Activated T-cell treated with anti-CD3 and anti-CD28 coated beads for 4 hours (primary cell): ENCODE measurements around the gene ZRANB1.

Experiments used
- DNase-seq: peaks from one replicate; pipeline ENCODE4 v3.0.0-alpha.2; 2020

Gene ZRANB1

DNA sequence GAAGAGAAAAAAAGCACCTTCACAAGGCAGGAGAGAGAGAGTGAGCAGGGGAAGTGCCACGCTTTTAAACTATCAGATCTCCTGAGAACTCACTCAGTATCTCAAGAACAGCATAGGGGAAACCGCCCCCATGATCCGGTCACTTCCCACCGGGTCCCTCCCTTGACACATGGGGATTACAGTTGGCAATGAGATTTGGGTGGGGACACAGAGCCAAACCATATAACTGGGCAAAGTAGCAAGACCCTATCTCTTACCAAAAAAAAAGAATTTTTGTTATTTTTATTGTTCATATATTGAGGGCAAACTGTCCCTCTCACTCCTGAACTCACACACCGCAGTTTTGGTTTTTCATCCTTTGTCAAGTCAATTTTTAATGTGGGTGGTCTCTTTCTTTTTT lies 18.2 kb upstream of the ZRANB1 start:
- no peak for DNase-seq

DNA sequence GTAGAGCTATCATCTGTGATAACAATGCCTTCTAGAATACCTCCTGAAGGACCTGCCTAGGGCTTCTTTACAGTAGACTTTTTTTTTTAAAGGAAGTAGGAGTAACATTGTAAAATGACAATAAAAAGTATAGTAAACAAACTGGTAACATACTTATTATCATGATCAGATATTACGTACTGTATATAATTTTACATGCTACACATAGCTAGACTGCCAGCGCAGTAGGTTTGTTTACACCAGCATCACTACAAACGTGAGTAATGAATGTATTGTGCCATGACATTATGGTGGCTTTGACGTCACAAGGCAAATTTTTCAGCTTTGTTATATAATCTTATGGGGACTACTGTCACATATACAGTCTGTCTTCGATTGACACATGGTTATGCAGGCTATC lies 15.4 kb upstream of the ZRANB1 start:
- no peak for DNase-seq

DNA sequence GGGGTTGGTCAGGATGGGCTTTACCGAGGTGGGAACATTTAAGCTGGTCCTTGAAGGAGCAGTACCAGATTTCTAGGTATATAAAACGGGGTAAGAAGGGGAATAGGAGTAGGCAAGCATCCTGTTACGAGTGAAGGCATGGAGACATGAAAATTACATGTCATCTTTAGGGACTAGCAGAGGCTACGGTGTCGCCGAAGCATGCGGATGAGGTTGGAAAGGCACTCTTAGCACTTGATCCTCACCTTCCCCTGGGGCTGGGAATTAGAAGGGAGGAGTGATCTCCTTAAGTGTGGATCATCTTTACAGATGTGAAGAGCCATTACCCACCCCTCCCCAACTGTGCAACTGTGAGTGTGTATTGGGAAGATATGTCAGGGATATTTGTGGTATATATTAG lies 13.8 kb upstream of the ZRANB1 start:
- no peak for DNase-seq

DNA sequence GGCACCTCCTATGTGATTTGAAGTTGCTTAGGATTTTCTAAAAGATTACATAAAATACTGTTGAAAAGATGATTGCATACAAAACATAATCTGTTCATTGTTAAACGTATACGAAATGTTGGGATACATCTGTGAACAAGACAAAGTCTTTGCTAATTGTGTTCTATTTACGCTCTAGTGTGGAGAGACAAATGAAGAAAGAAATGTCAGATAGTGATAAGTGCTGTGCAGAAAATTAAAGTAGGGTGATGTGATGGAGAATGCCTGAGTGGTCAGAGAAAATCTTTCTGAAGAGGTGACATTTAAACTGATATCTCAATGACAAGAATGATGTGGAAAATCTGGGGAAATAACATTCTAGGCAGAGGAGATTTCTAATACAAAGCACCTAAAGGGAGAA lies 13.4 kb upstream of the ZRANB1 start:
- DNase-seq, result no peak

DNA sequence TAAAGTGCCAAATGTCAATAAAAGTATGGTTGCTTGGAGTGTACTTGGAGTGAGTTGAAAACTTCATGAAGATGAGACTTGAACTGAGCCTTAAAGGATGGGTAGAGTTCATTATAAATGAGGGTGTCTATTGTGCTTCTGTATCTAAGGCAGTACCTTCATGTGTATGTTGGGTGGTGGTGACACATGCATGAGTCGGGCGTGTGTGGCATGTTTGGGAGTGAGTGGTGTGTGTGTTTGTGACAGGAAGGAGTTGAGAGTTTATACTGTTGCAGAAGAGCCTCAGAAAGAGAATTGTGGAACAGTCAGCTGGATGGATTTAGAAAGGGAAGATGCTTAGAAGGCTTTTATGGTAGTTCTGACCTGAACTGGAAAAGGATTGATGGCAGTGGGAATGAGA lies 6.0 kb upstream of the ZRANB1 start:
- DNase-seq, result no peak

DNA sequence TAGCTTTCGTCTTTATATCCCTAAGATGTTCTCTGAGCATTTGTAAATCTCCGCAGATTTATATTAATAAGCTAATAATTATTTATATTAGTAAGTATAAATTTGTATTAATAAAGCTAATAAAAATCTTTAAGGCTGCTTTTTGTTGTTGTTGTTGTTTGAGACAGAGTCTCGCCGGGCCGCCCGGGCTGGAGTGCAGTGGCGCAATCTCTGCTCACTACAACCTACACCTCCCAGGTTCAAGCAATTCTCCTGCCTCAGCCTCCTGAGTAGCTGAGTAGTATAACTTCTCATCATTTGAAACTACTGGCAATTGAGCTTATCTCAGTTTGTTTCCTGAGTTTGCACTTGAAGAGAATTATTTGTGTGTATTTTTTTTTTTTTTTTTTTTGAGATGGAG lies 5.1 kb upstream of the ZRANB1 start:
- DNase-seq, result no peak

DNA sequence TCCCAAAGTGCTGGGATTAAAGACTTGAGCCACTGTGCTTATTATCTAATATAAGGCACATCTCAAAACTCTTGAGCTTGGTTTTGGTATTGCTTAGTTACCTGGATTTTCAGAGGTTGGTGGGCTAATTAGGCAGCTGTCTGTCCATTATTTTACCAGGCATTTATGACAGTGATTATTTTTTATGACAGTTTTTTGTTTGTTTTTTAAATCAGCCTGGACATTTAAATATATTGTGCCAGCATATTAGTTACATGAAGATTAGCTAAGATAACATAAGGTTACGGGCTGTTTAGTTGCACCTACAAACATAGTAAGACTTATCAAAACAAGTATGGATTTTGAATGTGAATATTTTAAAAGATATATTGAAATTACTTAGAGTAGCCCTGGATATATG lies 2.6 kb upstream of the ZRANB1 start:
- DNase-seq, result no peak

DNA sequence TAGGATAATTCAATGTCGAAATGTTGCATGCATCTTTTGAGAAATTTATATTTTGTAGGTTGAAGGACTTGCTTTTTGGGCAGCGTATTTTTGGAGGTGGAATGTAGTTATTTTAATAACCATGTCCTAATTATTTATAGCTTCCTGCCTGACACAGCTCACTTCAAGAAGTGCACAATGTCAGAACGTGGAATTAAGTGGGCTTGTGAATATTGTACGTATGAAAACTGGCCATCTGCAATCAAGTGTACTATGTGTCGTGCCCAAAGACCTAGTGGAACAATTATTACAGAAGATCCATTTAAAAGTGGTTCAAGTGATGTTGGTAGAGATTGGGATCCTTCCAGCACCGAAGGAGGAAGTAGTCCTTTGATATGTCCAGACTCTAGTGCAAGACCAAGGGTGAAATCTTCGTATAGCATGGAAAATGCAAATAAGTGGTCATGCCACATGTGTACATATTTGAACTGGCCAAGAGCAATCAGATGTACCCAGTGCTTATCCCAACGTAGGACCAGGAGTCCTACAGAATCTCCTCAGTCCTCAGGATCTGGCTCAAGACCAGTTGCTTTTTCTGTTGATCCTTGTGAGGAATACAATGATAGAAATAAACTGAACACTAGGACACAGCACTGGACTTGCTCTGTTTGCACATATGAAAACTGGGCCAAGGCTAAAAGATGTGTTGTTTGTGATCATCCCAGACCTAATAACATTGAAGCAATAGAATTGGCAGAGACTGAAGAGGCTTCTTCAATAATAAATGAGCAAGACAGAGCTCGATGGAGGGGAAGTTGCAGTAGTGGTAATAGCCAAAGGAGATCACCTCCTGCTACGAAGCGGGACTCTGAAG lies 620 bp downstream of the ZRANB1 start:
- no peak for DNase-seq

DNA sequence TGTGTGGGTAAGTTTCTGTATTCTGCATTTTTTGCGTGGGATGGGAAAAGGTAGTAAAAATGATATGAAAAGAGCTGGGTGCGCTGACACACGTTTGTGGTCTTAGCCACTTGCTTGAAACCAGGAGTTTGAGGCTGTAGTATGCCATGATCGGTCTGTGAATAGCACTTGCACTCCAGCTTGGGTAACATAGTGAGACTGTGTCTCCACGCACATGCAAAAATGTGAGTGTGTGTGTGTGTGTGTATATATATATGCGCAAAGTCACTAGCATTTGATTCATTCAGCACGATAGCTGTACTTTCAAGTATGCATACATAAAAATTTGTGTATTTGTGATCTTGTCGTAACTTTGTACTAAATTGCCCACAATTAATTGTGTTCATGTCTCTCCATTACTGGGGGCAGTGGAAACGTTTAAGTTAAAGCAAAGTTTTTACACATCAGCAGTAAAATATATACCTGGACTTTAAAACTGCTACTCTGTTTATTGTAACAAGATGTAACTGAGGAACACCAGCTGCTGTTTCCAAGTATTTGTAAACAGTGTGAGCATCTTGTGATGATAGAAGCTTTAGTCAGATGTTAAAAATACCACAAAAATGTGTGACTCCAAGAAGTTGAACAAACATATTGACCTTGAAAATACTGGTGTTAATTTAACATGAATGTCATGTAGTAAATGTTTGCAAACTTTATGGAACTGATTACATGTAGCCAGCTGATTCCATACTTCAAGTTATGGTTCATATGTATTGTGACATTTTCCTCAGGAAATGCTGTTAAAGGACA lies 1.6 kb downstream of the ZRANB1 start:
- no peak for DNase-seq

DNA sequence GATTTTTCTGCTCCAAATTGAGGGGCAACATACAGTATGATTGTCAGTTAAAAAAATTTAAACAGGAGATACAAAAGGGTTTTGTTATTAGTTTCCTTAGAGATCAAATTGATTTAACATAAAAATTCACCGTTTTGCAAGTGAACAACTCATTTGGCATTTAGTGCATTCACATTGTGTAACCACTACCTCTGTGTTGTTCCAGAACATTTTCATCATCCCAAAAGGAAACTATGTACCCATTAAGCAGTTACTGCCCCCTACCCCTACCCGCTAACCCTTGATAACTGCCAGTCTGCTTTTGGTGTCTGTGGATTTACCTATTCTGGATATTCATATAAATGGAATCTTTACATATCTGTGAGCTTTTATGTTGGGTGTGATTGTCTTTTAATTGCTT lies 3.1 kb downstream of the ZRANB1 start:
- DNase-seq, result no peak

DNA sequence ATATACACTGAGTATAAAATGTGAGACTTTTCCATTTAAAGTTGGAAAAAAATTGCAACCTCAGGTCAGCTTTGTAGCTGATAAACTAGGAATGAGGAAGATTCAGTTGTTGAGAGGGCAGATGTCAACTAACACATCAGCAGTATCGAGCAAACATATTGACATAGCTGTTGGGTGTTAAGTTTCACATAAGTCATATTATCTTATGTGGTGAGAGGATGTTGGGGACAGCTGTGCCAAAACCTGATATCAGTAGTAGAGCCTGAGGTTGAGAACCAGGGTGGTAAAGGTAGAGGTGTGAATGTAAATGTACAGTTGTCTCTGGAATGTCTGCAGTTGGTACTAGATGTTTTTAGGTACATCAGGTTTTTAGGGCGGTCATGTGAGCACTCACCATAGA lies 5.0 kb downstream of the ZRANB1 start:
- DNase-seq, result no peak

DNA sequence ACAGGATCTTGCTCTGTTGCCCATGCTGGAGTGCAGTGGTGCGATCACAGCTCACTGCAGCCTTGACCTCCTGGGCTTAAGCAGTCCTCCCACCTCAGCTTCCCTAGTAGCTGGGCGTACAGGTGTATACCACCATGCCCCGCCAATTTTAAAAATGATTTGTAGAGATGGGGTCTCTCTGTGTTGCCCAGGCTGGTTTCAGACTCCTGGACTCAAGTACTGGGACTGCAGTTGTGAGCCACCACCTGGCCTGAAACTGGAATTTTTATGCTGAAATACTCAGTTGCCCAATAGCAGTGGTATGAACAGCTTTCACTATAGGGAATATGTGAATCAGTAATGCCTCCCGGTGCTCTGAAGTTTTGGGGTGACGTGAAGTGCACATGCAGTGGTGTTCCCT lies 7.6 kb downstream of the ZRANB1 start:
- DNase-seq, result no peak

DNA sequence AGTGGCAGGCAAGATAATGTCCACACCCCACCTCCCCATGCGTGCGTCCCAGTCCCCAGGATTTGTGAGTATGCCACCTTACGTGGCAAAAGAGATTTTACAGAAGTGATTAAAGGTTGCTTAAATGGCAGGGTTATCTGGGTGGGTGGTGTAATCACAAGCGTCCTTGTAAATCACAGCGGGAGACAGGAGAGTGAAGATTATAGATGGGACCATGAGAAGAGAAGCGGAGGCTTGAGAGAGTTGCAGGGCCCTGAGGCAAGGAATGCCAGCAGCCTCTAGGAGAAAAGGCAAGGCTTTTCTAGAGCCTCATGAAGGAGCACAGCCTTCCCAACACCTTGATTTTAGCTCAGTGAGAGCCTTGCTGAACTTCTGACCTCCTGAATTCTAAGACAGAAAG lies 10.2 kb downstream of the ZRANB1 start:
- DNase-seq, result no peak

DNA sequence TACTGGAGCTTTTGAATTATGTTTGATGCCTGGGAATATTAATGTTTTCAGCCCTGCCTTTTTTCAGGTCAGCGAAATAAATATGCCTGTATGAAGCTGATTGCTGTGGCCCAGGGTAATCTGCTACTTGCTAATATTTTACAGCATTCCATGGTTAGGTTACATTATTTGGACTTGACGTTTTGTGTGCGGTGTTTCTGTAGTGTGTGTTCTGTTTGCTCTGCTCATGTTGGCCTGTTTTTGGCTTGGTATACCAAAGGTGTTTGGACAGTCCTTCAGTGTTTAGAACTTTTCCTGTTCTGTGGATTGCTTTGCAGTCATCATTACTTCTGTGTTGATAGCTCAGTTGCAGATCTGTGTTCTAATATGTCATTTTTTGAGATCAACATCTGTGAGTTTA lies 11.5 kb downstream of the ZRANB1 start:
- DNase-seq, result no peak

DNA sequence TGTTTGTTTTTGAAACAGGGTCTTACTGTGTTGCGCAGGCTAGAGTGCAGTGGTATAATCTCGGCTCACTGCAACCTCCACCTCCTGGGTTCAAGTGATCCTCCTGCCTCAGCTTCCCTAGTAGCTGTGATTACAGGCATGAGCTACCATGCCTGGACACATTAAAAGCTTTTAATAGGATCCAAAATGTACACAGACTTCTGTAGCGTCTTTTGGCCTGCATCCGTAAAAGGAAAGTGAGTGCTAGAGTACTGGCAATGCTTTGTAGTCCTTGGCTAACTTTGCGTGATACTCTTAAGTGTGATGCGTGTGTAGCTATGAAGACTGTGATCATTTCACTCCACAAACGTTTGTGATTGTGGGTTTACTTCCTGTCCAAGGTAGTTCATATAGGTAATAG lies 13.3 kb downstream of the ZRANB1 start:
- DNase-seq, result no peak

DNA sequence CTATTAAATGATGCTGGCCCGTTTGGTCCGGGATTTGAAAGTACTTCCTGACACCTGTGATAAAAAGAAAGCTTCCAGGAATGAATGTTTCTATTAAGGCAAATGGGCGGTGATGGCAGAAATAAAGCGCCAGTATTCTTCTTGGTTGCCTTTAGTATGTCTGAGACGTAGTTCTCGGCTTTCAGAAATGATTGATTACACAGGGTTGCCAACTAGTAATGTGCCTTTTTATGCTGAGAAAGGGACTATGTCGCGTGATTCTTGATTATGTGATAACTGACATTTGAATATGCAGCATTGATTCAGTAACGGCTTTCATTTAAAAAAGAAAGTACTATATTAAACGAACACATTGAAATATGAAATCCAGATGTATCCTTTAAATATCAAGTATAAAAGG lies 13.9 kb downstream of the ZRANB1 start:
- no peak for DNase-seq

DNA sequence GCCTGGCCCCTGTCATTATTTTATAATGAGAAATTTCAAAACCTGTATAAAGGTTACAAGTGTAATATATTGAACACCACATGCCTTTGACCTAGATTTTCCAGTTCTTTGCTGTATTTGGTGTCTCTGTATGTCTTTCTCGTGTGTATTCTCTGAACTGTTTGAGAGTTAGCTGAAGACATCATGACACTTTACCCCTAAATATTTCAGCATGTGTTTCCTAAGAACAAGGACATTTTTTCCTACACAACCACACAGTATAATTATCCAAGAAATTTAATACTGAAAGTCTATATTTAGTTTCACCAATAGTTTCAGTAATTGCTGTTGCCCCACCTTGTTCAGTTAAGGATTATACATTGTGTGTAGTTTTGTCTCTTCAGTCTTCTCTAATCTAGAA lies 14.8 kb downstream of the ZRANB1 start:
- DNase-seq, result no peak

DNA sequence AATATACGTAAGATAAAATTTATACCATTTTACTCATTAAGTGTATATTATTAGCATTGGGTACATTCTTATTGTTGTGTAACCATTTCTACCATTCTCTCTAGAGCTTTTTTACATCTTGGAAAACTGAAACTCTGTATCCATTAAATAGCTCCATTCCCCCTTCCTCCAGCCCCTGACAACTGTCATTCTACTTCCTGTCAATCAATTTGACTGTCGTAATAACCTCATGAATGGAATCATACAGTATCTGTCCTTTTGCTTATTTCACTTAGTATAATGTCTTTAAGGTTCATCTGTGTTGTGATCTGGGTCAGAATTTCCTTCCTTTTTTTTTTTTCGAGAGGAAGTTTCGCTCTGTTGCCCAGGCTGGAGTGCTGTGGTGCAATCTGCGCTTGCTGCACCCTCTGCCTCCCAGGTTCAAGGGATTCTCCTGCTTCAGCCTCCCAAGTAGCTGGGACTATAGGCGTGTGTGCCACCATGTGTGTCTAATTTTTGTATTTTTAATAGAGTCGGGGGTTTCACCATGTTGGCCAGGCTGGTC lies 15.6 kb downstream of the ZRANB1 start:
- no peak for DNase-seq

DNA sequence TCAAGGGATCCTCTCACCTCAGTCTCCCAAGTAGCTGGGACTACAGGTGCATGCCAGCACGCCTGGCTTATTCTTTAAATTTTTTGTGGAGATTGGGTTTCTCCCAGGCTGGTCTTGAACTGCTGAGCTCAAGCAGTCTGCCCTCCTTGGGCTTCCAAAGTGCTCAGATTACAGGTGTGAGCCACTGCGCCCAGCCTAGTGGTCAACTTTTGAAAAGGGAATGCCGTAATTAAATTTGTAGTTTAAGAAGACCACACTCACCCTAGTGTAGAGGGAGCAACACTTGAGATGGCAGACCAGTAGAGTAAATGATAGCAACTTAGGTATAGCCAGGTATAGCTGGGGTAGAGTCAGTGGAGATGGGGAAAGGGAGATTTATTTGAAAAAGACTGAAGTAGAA lies 17.6 kb downstream of the ZRANB1 start:
- DNase-seq, result no peak

DNA sequence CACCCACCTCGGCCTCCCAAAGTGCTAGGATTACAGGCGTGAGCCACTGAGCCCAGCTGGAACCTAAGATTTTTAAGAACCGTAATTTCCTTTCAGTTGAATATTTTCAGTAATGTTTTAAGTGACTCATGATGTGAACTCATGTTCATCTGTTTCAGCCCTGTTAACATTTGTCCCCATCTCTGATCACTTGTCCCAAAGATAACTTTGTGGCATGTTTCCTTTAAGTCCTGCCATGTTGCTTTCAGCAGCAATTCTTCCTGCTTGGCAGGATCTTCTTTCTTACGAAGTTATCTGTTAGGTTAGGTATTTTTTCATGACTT lies 19.3 kb downstream of the ZRANB1 start:
- DNase-seq, result no peak

DNA sequence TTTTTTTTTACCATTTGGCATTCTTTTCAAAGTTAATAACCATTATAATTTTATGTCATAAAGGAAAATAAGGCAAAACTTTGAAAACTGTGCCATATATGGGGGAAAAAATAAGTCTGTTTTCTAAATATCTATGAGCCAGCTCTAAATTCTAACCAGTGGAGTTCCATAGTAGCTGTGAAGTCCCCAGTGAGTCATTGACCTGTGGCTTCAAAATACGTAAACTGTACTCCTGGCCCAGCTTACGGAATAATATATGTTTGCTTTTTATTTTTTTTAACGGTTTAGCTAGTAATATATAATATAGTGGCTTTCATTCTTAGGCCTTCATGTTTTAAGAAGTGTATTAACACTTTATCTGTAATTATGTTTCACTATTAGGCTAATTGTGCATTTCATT lies 20.5 kb downstream of the ZRANB1 start:
- DNase-seq, result no peak

DNA sequence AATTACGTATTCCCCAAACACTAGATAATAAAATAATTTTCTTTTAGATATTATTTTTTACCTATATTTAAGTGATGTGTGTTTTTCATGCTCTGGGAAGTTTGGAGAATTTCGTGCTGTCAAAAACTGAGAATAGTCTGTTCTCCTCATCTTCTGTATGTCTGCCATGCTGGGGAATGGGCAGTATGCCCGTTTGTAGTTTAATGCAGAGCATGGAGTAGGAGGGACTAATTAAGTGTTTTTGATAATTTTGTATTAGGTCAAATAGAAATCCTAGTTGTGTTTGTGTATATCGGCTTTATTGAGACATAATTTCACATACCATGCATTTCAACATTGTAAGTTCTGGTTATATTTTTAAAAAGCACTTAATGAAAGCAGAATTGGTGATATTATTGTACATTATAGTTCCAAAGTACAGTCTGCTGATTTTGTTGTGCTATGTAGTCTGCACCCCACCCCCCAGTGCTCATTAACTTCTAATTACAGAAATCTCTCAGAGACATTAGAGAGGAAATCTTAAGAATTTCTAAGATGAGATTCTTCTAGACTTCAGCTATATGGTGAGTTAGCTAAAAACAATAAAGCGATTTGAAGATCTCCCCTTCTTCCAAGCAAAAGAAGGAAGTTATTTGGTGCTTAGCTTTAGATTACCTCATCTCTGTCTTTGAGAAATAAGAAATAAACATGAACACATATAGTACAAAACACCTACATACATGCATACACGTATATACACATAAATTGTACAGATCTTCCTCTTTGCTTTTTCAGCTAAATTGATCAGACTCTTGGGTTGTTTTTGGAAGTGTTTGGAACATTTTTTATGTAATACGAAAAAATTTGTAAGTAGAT lies 22.2 kb downstream of the ZRANB1 start:
- no peak for DNase-seq

DNA sequence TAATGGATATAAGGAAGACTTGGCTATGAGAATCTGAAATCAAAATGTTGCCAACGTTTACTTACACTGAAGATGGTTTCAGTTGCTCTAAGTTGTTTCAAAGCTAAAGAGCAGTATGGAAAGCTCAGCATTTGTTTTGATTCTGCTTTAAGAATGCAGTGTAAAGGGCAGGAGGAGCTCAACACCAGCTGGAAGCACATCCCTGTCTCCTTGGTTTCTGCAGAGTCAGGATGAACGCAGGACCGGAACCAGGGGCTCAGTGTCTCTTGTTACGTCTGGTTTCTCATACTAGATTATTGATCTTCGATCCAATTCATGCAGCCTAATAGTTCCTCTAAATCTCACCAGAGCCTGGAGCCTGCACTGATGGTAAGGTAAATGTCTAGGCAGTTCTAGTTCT lies 24.1 kb downstream of the ZRANB1 start:
- no peak for DNase-seq

DNA sequence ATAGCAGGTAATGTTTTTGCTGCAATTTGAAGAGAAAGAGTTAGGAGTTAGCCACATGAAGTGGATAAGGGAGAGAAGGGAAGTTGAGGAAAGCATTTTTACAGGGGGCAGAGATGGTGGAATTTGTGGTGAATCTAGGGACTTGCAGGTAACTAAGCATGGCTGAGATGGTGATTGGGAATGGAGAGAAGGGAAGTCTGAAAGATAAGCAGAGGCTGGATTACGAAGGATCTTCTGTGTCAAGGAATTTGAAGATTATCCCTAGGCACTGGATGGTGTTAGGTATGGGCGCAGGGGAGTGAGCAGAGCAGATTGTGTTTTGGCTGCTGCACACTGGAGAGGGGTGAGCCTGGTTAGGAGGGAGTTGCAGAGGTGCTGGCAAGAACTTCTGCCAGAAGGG lies 25.3 kb downstream of the ZRANB1 start:
- no peak for DNase-seq
